ENCODE data around the gene VAC14.
"Not testable (repeated sequence)": the region's sequence is repeated elsewhere in the genome, so short reads cannot be mapped to it uniquely, and the experiment has no call there.

VAC14 gene

GRCh38 chr16:70648606-70649005, 152.4 kb downstream of the VAC14 start:
- no peak for DNase-seq
- in situ Hi-C loops (cut with HindIII; ENCODE audit: low pct_ligation_motif_present, low pct_unique_long_range_greater_than_20kb, low sequenced_read_pairs): no loop called here

GRCh38 chr16:70647441-70648359, 153.3 kb downstream of the VAC14 start:
- no peak for DNase-seq
- in situ Hi-C loops (cut with HindIII; ENCODE audit: low pct_ligation_motif_present, low pct_unique_long_range_greater_than_20kb, low sequenced_read_pairs): no loop called here

GRCh38 chr16:70646260-70647241, 154.4 kb downstream of the VAC14 start, which contains the start of gene IL34:
TSS of gene IL34 (plus strand) at chr16:70646559. CDS start at chr16:70646948, 389 bp downstream.
- no peak for DNase-seq
- in situ Hi-C loops (cut with HindIII; ENCODE audit: low pct_ligation_motif_present, low pct_unique_long_range_greater_than_20kb, low sequenced_read_pairs): no loop called here

- DNase-seq: no peak
- in situ Hi-C loops (cut with HindIII; ENCODE audit: low pct_ligation_motif_present, low pct_unique_long_range_greater_than_20kb, low sequenced_read_pairs): no loop called here
Measured at GRCh38 chr16:70644763-70645597, 156.0 kb downstream of the VAC14 start.

- DNase-seq; in situ Hi-C loops (cut with HindIII; ENCODE audit: low pct_ligation_motif_present, low pct_unique_long_range_greater_than_20kb, low sequenced_read_pairs): not testable (repeated sequence)
Measured at GRCh38 chr16:70643264-70643663, 157.7 kb downstream of the VAC14 start.

GRCh38 chr16:70642633-70643032, 158.3 kb downstream of the VAC14 start:
- in situ Hi-C loops (cut with HindIII; ENCODE audit: low pct_ligation_motif_present, low pct_unique_long_range_greater_than_20kb, low sequenced_read_pairs): no loop called here
- no peak for DNase-seq

GRCh38 chr16:70638814-70639792, 161.9 kb downstream of the VAC14 start:
- in situ Hi-C loops (cut with HindIII; ENCODE audit: low pct_ligation_motif_present, low pct_unique_long_range_greater_than_20kb, low sequenced_read_pairs): no loop called here

More at GRCh38 chr16:70638814-70639792, 161.9 kb downstream of the VAC14 start:
- no peak for DNase-seq

All from ACHN (cell line).